PFSK-1 (cell line): ENCODE results near the gene PCDH15.

Experiments
- FOXP2 ChIP-seq: optimal IDR thresholded peaks from 2 replicates; pipeline ENCODE3; 2011; ENCODE audit warnings: borderline replicate concordance, control low read depth, inconsistent platforms; ENCODE audit not compliant: insufficient read depth; ENCODE audit errors: extremely low read length, extremely low read depth
- POLR2AphosphoS5 ChIP-seq: IDR thresholded peaks from 2 replicates; pipeline ENCODE4 v1.6.1; 2012; ENCODE audit warnings: low read depth, mild to moderate bottlenecking, control low read depth, low read length, moderate library complexity
- REST ChIP-seq, 2 experiments: IDR thresholded peaks; 2 replicates each; pipeline versions ENCODE4 v1.6.1 to v1.8.0; 2011 to 2012; ENCODE audit warnings: low read depth in 2 of 2, low read length in 2 of 2, control low read depth in 1 of 2, inconsistent platforms in 1 of 2, mild to moderate bottlenecking in 1 of 2, moderate library complexity in 1 of 2; ENCODE audit not compliant: insufficient read depth in 1 of 2
- SIN3A ChIP-seq: IDR thresholded peaks from 2 replicates; pipeline ENCODE4 v1.6.1; 2012; ENCODE audit warnings: mild to moderate bottlenecking, low read length, moderate library complexity, borderline replicate concordance; ENCODE audit not compliant: insufficient read depth
- TAF1 ChIP-seq: IDR thresholded peaks from 2 replicates; pipeline ENCODE4 v1.6.1; 2012; ENCODE audit warnings: low read length, control low read depth, borderline replicate concordance; ENCODE audit not compliant: insufficient read depth

Gene PCDH15

GRCh38 chr10:54444170-54444569 lies 356.9 kb downstream of the PCDH15 start:
- TF ChIP-seq TAF1 = no peak
- TF ChIP-seq REST (IDR thresholded peaks at IDR 0.05; ENCODE audit: insufficient read depth in 1 of 2, low read depth in 2 of 2, low read length in 2 of 2) = no peak
- TF ChIP-seq FOXP2 = no peak

GRCh38 chr10:54441275-54441674 lies 359.8 kb downstream of the PCDH15 start:
- TF ChIP-seq TAF1 (no peak), SIN3A (no peak), FOXP2 (no peak), POLR2AphosphoS5 (no peak), REST (IDR thresholded peaks at IDR 0.05; ENCODE audit: insufficient read depth in 1 of 2, low read depth in 2 of 2, low read length in 2 of 2) (no peak)

GRCh38 chr10:54434782-54435181 lies 366.2 kb downstream of the PCDH15 start:
- TF ChIP-seq POLR2AphosphoS5 (no peak), FOXP2 (no peak), TAF1 (no peak), SIN3A (no peak), REST (IDR thresholded peaks at IDR 0.05; ENCODE audit: insufficient read depth in 1 of 2, low read depth in 2 of 2, low read length in 2 of 2) (no peak)

GRCh38 chr10:54415483-54415882 lies 385.5 kb downstream of the PCDH15 start:
- no peak for TF ChIP-seq REST (IDR thresholded peaks at IDR 0.05; ENCODE audit: insufficient read depth in 1 of 2, low read depth in 2 of 2, low read length in 2 of 2)
- TF ChIP-seq POLR2AphosphoS5 = no peak
- TF ChIP-seq SIN3A = no peak
- no peak for TF ChIP-seq TAF1
- no peak for TF ChIP-seq FOXP2

GRCh38 chr10:54402576-54402975 lies 398.5 kb downstream of the PCDH15 start:
- TF ChIP-seq FOXP2 (no peak), POLR2AphosphoS5 (no peak), REST (IDR thresholded peaks at IDR 0.05; ENCODE audit: insufficient read depth in 1 of 2, low read depth in 2 of 2, low read length in 2 of 2) (no peak), SIN3A (no peak), TAF1 (no peak)
